B cell (primary cell): ENCODE data around the gene CLDN4. TPM values are rescaled to one million over a fixed set of nuclear protein-coding genes. Genes with fewer than 3 reads are reported as not detected.

Experiments
- ATAC-seq: fragments of 200-7000 bp; cut with Tn5 transposase; one replicate; pipeline ENCODE4 v1.10.0; 2021; ENCODE audit warnings: low read depth, mild to moderate bottlenecking, moderate number of reproducible peaks, moderate library complexity
- CTCF ChIA-PET: fragments of 350-600 bp; sonication (Branson Sonifier 250); formaldehyde crosslinking; loops from one replicate; lab custom pipeline; 2021; ENCODE audit warnings: antibody characterized with exemption, inconsistent platforms; lab: Charles Lee
- POLR2A ChIA-PET: fragments of 350-600 bp; sonication (Branson Sonifier 250); formaldehyde crosslinking; loops from one replicate; lab custom pipeline; 2021; ENCODE audit warnings: antibody characterized with exemption; lab: Charles Lee
- DNase-seq: peaks from one replicate; pipeline ENCODE4 v3.0.0; 2013
- H2AFZ ChIP-seq: 2 replicates; pipeline ENCODE4 v1.6.1; 2012; ENCODE audit warnings: mild to moderate bottlenecking, low read depth, low read length; ENCODE audit not compliant: insufficient read depth, poor library complexity, severe bottlenecking
- H3K27ac ChIP-seq, 2 donors: 1 replicate in 1 of 2; 2 replicates in 1 of 2; pipeline ENCODE4 v1.5.1; 2012 to 2013; ENCODE audit warnings: low read length in 2 of 2, mild to moderate bottlenecking in 2 of 2, moderate library complexity in 1 of 2
- H3K27me3 ChIP-seq, 4 experiments: fragments of 200-600 bp in 1 of 4; sonication (generic) in 1 of 4; replicated peaks in 1 of 4; 1 replicate in 2 of 4; 2 replicates in 2 of 4; pipeline versions ENCODE4 v1.6.1 to v1.7.0; 2013 to 2016; ENCODE audit warnings: low read length in 3 of 4, mild to moderate bottlenecking in 2 of 4, mixed read lengths in 1 of 4, moderate library complexity in 1 of 4; ENCODE audit not compliant: insufficient read depth in 4 of 4, control insufficient read depth in 3 of 4; ENCODE audit errors: control extremely low read depth in 1 of 4
- H3K36me3 ChIP-seq, 2 experiments: replicated peaks in 1 of 2; 1 replicate in 1 of 2; 2 replicates in 1 of 2; pipeline versions ENCODE4 v1.6.1 to v1.7.1; 2013; ENCODE audit warnings: low read length in 1 of 2; ENCODE audit not compliant: insufficient read depth in 2 of 2, control insufficient read depth in 1 of 2; ENCODE audit errors: control extremely low read depth in 1 of 2, extremely low read depth in 1 of 2
- H3K4me1 ChIP-seq, 2 donors: fragments of 200-600 bp in 1 of 2; sonication (generic) in 1 of 2; 1 replicate in 1 of 2; 2 replicates in 1 of 2; pipeline versions ENCODE4 v1.5.1 to v1.6.1; 2013 to 2017; ENCODE audit warnings: low read length in 2 of 2; ENCODE audit not compliant: control insufficient read depth in 2 of 2, insufficient read depth in 2 of 2
- H3K4me2 ChIP-seq: replicated peaks from 2 replicates; pipeline ENCODE3; 2012; ENCODE audit warnings: mild to moderate bottlenecking, low read depth, low read length; ENCODE audit not compliant: poor library complexity, severe bottlenecking
- H3K4me3 ChIP-seq, 5 experiments: fragments of 200-600 bp in 1 of 5; sonication (generic) in 1 of 5; 1 replicate in 3 of 5; 2 replicates in 2 of 5; pipeline versions ENCODE4 v1.5.1 to v1.7.0; 2011 to 2016; ENCODE audit warnings: low read length in 4 of 5, mild to moderate bottlenecking in 4 of 5, low read depth in 2 of 5, control low read depth in 1 of 5, moderate library complexity in 1 of 5; ENCODE audit not compliant: insufficient read depth in 1 of 5; ENCODE audit errors: control extremely low read depth in 1 of 5, extremely low read depth in 1 of 5
- H3K79me2 ChIP-seq: fragments of 200-600 bp; sonication (generic); one replicate; pipeline ENCODE4 v1.6.0; 2016; ENCODE audit warnings: low read length; ENCODE audit not compliant: control insufficient read depth, insufficient read depth
- H3K9ac ChIP-seq: fragments of 200-600 bp; sonication (generic); 2 replicates; pipeline ENCODE4 v1.6.1; 2017; ENCODE audit warnings: mild to moderate bottlenecking, low read length, moderate library complexity
- H3K9me3 ChIP-seq, 3 donors: one replicate each; pipeline versions ENCODE4 v1.6.1 to v1.7.1; 2013; ENCODE audit warnings: low read length in 2 of 3; ENCODE audit not compliant: control insufficient read depth in 2 of 3, insufficient read depth in 1 of 3; ENCODE audit errors: control extremely low read depth in 1 of 3
- H4K20me1 ChIP-seq: 2 replicates; pipeline ENCODE4 v1.6.0; 2012; ENCODE audit warnings: mild to moderate bottlenecking, low read length; ENCODE audit not compliant: insufficient read depth, control insufficient read depth, poor library complexity, severe bottlenecking
- H3K27ac Mint-ChIP-seq: one replicate; pipeline ENCODE4 v1.8.0; 2021; ENCODE audit warnings: mixed read lengths
- H3K27me3 Mint-ChIP-seq: one replicate; pipeline ENCODE4 v1.8.0; 2021; ENCODE audit warnings: mixed read lengths
- H3K4me1 Mint-ChIP-seq: one replicate; pipeline ENCODE4 v1.8.0; 2021; ENCODE audit warnings: mixed read lengths
- H3K4me3 Mint-ChIP-seq: one replicate; pipeline ENCODE4 v1.8.0; 2021; ENCODE audit warnings: mixed read lengths
- H3K9me3 Mint-ChIP-seq: one replicate; pipeline ENCODE4 v1.8.0; 2022; ENCODE audit warnings: mixed read lengths; ENCODE audit not compliant: insufficient read depth
- CTCF ChIP-seq: fragments of 200-600 bp; IDR thresholded peaks from one replicate; pipeline ENCODE4 v1.8.0; 2022; ENCODE audit warnings: antibody characterized with exemption, mild to moderate bottlenecking
- EZH2 ChIP-seq: IDR thresholded peaks from 2 replicates; pipeline ENCODE4 v1.6.1; 2012; ENCODE audit warnings: borderline replicate concordance, low read depth, mild to moderate bottlenecking, moderate library complexity, low read length; ENCODE audit not compliant: insufficient read depth, poor library complexity, severe bottlenecking
- WGBS: methylation state at CpG from one replicate; pipeline ENCODE4 v1.1.5; 2013; ENCODE audit warnings: missing lambda C conversion rate; ENCODE audit not compliant: insufficient coverage; 5-methylcytosine and 5-hydroxymethylcytosine counted together
- intact Hi-C: fragments of 100-400 bp; cut with micrococcal nuclease; formaldehyde crosslinking; loops from one replicate; pipeline ENCODE4 v1.10.0; 2022
- polyA plus RNA-seq: library from polyadenylated mRNA; depleted of rRNA; stranded (reverse); fragments of >200 nt; gene quantifications from 2 replicates; pipeline ENCODE4 v1.2.3, GENCODE V29; 2012
- total RNA-seq, 2 donors: library from RNA; stranded (reverse); fragments of 120-200 nt in 1 of 2; gene quantifications; 1 replicate in 1 of 2; 2 replicates in 1 of 2; pipeline versions ENCODE4 v1.2.3 to v1.2.4, GENCODE V29; 2013 to 2022

The CLDN4 gene
- total and polyA plus RNA-seq, 2 donors (not counting 1 experiment from before 2014, with no cell fraction given), result 0.09 TPM; not detected in 1

DNA sequence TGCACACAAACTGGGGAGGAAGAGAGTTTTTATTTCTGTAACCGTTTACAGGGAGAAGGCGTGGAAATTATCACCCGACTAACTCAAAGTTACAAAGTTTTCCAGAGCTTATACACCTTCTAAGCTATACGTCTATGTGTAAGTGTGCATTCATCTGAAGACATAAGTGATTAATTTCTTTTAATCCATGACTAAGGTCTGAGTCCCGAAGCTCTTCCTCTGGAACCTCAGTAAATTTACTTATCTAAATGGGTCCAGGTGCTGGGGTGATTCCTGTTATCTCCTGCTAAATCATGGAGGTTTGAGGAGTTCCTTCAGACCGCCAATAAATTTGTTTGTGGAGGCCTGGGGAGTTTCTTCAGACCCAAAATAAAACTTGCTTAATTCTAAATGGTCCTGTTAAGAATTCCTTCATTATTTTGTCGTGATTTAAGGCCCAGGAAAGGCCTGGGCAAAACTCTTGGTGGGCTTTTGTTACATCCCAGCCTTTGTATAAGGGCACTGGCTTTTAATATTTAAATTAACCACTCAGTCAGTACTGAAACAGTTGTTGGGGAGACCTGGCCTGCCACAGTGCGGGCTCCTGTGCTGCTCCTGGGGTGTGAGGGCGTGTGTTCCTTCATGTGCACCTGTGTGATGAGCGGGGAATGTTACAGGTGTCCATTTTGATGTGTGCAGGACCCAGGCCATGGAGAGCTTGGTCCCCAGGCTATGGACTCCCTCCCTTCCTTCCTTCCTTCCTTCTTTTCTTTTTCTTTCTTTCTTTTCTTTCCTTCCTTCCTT lies 17.3 kb downstream of the CLDN4 start:
- POLR2A ChIA-PET, result no interaction called here
- H3K27ac ChIP-seq, result no peak overlapping the region
- no peak overlapping the region for H3K9ac ChIP-seq
- Mint-ChIP-seq H3K4me3 (no peak overlapping the region), H3K4me1 (peaks cover 30% of the 10 kb centered on the region), H3K9me3 (no peaks in the 10 kb centered on the region), H3K27me3 (peaks cover 16% of the 10 kb centered on the region), H3K27ac (no peak overlapping the region)
- DNase-seq (no peak), ATAC-seq (no peak)
- TF ChIP-seq EZH2, result no peak
- TF ChIP-seq CTCF, result no peak
- no peaks in the 10 kb centered on the region for H4K20me1 ChIP-seq
- H3K4me2 ChIP-seq, result no peak overlapping the region
- H3K9me3 ChIP-seq, result no peaks in the 10 kb centered on the region
- H3K36me3 ChIP-seq, result no peaks in the 10 kb centered on the region
- no peak overlapping the region for H3K4me3 ChIP-seq
- WGBS, result 100% methylated on average over 2 of the region's 10 CpGs
- H3K4me1 ChIP-seq, result peaks cover 21 to 28% of the 10 kb centered on the region in 2 donors
- H3K27me3 ChIP-seq, result peaks cover 0 to 4% (median 1%) of the 10 kb centered on the region in 4 experiments
- CTCF ChIA-PET, result interaction anchor here (1.2 to 1.5 kb wide), 2 partner anchors 10 to 109 kb away, joined by 3 read pairs; partner anchors contain the start of gene ABHD11
- H2AFZ ChIP-seq, result no peak overlapping the region
- H3K79me2 ChIP-seq, result no peaks in the 10 kb centered on the region
- intact Hi-C loops, result no loop called here

DNA sequence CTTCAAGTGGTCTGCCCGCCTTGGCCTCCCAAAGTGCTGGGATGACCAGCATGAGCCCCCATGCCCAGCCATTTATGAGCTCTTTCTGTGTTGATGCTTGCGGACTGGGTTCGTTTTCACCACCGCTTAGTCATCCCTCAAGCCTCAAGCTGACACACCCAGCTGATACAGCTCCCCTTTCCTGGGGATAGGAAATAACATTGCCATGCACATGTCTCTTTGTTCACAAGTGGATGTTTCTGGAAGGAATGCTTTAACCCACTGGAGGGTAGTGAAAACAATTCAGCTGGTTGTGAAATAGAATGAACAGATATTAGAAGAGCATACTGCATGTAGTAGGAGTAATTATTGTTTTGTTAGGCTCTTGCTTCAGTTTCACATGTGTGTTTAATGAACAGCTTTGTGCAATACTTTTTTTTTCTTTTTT lies 20.0 kb downstream of the CLDN4 start:
- DNase-seq, result no peak
- ChIA-PET CTCF (interaction anchor here (1.1 to 1.4 kb wide), 3 partner anchors 24 to 244 kb away, joined by 3 to 6 read pairs (median 3); no protein-coding TSS in a partner anchor), POLR2A (interaction anchor here (0.6 kb wide), 1 partner anchor 8 kb away, joined by 5 read pairs; the partner anchor contains the start of gene METTL27)
- TF ChIP-seq CTCF, result no peak
- TF ChIP-seq EZH2, result no peak
- Histone ChIP-seq H3K9ac (no peak overlapping the region), H3K36me3 (no peaks in the 10 kb centered on the region), H4K20me1 (no peaks in the 10 kb centered on the region), H3K27ac (no peak overlapping the region), H3K4me2 (no peak overlapping the region), H2AFZ (no peak overlapping the region), H3K4me3 (no peak overlapping the region), H3K79me2 (no peaks in the 10 kb centered on the region), H3K4me1 (peaks cover 10 to 16% of the 10 kb centered on the region in 2 donors), H3K27me3 (peaks cover 0 to 12% (median 3%) of the 10 kb centered on the region in 4 experiments), H3K9me3 (peaks cover 0 to 4% (median 0%) of the 10 kb centered on the region in 3 donors)
- no peaks in the 10 kb centered on the region for H3K9me3 Mint-ChIP-seq
- H3K27ac Mint-ChIP-seq, result no peak overlapping the region
- no peak for ATAC-seq
- intact Hi-C loops, result no loop called here
- 84% methylated on average over 4 of the region's 4 CpGs for WGBS
- peaks cover 18% of the 10 kb centered on the region for H3K4me1 Mint-ChIP-seq
- peaks cover 27% of the 10 kb centered on the region for H3K27me3 Mint-ChIP-seq
- H3K4me3 Mint-ChIP-seq, result no peak overlapping the region
